HCT116 (cell line): Measurements from ENCODE around the gene CCDC191. TPM values are rescaled to one million over a fixed set of nuclear protein-coding genes. Genes with fewer than 3 reads are reported as not detected.

Source experiments
- ATAC-seq: fragments of 200-7000 bp; cut with Tn5 transposase; 2 replicates; pipeline ENCODE4 v1.9.1; 2020; ENCODE audit warnings: mild to moderate bottlenecking, moderate library complexity
- BruUV-seq: library from RNA; stranded (reverse); fragments of 400-500 nt; replicated peaks from 2 replicates; lab custom pipeline; 2021; lab: Mats Ljungman, UMichigan
- CTCF ChIA-PET: fragments of 300-600 bp; sonication (Branson Sonifier 250); formaldehyde crosslinking; loops from one replicate; lab custom pipeline; 2021; ENCODE audit warnings: antibody characterized with exemption; lab: Charles Lee
- POLR2A ChIA-PET: fragments of 300-600, 350-600 bp; sonication (Branson Sonifier 250); formaldehyde crosslinking; loops from one replicate; lab custom pipeline; 2021; ENCODE audit warnings: antibody characterized with exemption; lab: Charles Lee
- RAD21 ChIA-PET, 2 experiments: fragments of 300-600 bp; sonication (Branson Sonifier 250); formaldehyde crosslinking; loops; one replicate each; lab custom pipeline; 2023; ENCODE audit warnings: low total read pairs in 2 of 2; ENCODE audit not compliant: uncharacterized antibody in 2 of 2, unreplicated experiment in 2 of 2, low non-redundant PET in 1 of 2; lab: Charles Lee
- DNase-seq: peaks from one replicate; pipeline ENCODE4 v3.0.0-alpha.2; 2010; ENCODE audit warnings: low read depth, low spot score
- H2AFZ ChIP-seq: fragments of 200-600 bp; shearing (Covaris generic), sonication (generic); 2 replicates; pipeline ENCODE4 v1.6.1; 2017; ENCODE audit warnings: low read depth, mixed run types, mixed read lengths, antibody characterized with exemption, low read length; ENCODE audit not compliant: poor library complexity, severe bottlenecking
- H3K27ac ChIP-seq: 2 replicates; pipeline ENCODE4 v1.5.1; 2012; ENCODE audit warnings: low read depth, low read length
- H3K27me3 ChIP-seq: fragments of 200-600 bp; sonication (generic); 2 replicates; pipeline ENCODE4 v1.6.1; 2016; ENCODE audit warnings: mixed run types, low read length, mixed read lengths; ENCODE audit not compliant: insufficient read depth
- H3K36me3 ChIP-seq, 2 experiments: fragments of 200-500 bp in 1 of 2; fragments of 200-600 bp in 1 of 2; sonication (Bioruptor generic) in 1 of 2; sonication (generic) in 1 of 2; 2 replicates each; pipeline versions ENCODE4 v1.5.1 to v1.6.1; 2014 to 2016; ENCODE audit warnings: low read length in 2 of 2, inconsistent platforms in 1 of 2, mixed read lengths in 1 of 2, mixed run types in 1 of 2; ENCODE audit not compliant: insufficient read depth in 2 of 2, control insufficient read depth in 1 of 2
- H3K4me1 ChIP-seq, 2 experiments: fragments of 200-600 bp in 1 of 2; sonication (generic) in 1 of 2; 2 replicates each; pipeline versions ENCODE4 v1.5.1 to v1.6.1; 2012 to 2017; ENCODE audit warnings: low read length in 2 of 2, inconsistent platforms in 1 of 2, mild to moderate bottlenecking in 1 of 2, mixed read lengths in 1 of 2, mixed run types in 1 of 2, moderate library complexity in 1 of 2; ENCODE audit not compliant: insufficient read depth in 2 of 2, control insufficient read depth in 1 of 2
- H3K4me2 ChIP-seq: fragments of 200-600 bp; sonication (generic); 2 replicates; pipeline ENCODE4 v1.6.1; 2017; ENCODE audit warnings: mixed run types, low read length, mixed read lengths
- H3K4me3 ChIP-seq, 2 experiments: fragments of 200-600 bp in 1 of 2; sonication (generic) in 1 of 2; replicated peaks in 1 of 2; 2 replicates each; pipeline ENCODE4 v1.5.1; 2011 to 2016; ENCODE audit warnings: low read length in 2 of 2, control low read depth in 1 of 2, low read depth in 1 of 2, mild to moderate bottlenecking in 1 of 2, mixed read lengths in 1 of 2, mixed run types in 1 of 2
- H3K79me2 ChIP-seq: fragments of 200-600 bp; sonication (generic); 2 replicates; pipeline ENCODE4 v1.6.1; 2017; ENCODE audit warnings: mild to moderate bottlenecking, mixed run types, low read length, moderate library complexity, mixed read lengths; ENCODE audit not compliant: insufficient read depth
- H3K9ac ChIP-seq: fragments of 200-600 bp; sonication (generic); 2 replicates; pipeline ENCODE4 v1.6.1; 2016; ENCODE audit warnings: low read length, mixed read lengths
- H3K9me2 ChIP-seq: fragments of 200-600 bp; sonication (generic), shearing (Covaris generic); 2 replicates; pipeline ENCODE4 v1.6.1; 2017; ENCODE audit warnings: mixed run types, mild to moderate bottlenecking, moderate library complexity; ENCODE audit not compliant: insufficient read depth
- H3K9me3 ChIP-seq, 2 experiments: fragments of 200-500 bp in 1 of 2; fragments of 200-600 bp in 1 of 2; sonication (Bioruptor generic) in 1 of 2; sonication (generic) in 1 of 2; 2 replicates each; pipeline ENCODE4 v1.6.1; 2014 to 2017; ENCODE audit warnings: low read length in 2 of 2, mixed read lengths in 2 of 2, inconsistent platforms in 1 of 2, low read depth in 1 of 2, mild to moderate bottlenecking in 1 of 2, mixed run types in 1 of 2, moderate library complexity in 1 of 2; ENCODE audit not compliant: control insufficient read depth in 1 of 2, insufficient read depth in 1 of 2
- H4K20me1 ChIP-seq: fragments of 200-600 bp; sonication (generic), shearing (Covaris generic); 2 replicates; pipeline ENCODE4 v1.6.1; 2017; ENCODE audit warnings: mixed run types, mild to moderate bottlenecking, moderate library complexity; ENCODE audit not compliant: insufficient read depth
- ELF1 ChIP-seq: IDR thresholded peaks from 2 replicates; pipeline ENCODE4 v1.6.1; 2012; ENCODE audit warnings: low read depth, borderline replicate concordance
- RAD21 ChIP-seq: IDR thresholded peaks from 2 replicates; pipeline ENCODE4 v1.6.1; 2012; ENCODE audit warnings: low read depth, mild to moderate bottlenecking
- intact Hi-C: fragments of 100-400 bp; cut with micrococcal nuclease; formaldehyde crosslinking; loops from 2 replicates; pipeline ENCODE4 v1.10.0; 2022
- total RNA-seq: library from RNA; stranded (reverse); gene quantifications from one replicate; pipeline ENCODE4 v1.2.1, GENCODE V29; 2021; ENCODE audit not compliant: unreplicated experiment
- TF ChIP-seq, protein P1 (sequence below): IDR thresholded peaks from 2 replicates; pipeline ENCODE4 v1.6.1; 2012; ENCODE audit warnings: low read depth
- TF ChIP-seq, protein P2 (sequence below): IDR thresholded peaks from 2 replicates; pipeline ENCODE4 v1.6.1; 2012

The CCDC191 gene
- total RNA-seq, 1 experiment from 2014 or later = 4.1 TPM

DNA sequence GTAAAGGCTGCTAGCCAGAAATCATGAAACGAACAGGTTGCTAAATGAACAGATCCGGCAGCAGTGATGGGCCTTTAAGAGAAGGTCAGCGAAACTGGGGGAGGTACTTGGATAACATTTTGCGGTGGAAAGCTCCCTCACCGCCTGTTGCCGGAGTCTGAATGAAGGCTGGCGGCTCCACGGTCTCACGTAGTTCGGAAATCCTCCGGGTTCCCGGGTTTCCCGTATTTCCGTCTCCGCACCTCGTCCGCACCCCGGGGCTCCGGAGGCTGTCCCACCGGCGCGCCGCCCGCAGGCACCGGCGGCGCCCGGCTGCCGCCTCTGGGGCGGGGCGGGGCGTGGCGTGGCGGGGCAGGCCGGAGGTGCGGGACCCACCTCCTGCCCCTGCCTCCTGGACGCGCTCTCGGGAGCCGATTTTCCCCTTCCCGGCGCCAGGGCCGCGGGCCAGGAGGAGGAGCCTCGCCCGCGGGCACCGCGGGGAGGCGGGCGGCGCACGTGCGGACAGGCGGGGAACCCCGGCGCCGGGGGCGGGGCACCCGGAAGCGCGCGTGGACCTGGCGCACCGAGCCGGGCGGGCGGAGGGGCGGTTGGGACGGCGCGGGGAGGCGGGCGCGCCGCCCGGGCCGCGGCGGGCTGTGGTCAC, 108.8 kb downstream of the CCDC191 start, which contains the start of gene ZDHHC23 (continued):
- TF ChIP-seq, protein P1, sequence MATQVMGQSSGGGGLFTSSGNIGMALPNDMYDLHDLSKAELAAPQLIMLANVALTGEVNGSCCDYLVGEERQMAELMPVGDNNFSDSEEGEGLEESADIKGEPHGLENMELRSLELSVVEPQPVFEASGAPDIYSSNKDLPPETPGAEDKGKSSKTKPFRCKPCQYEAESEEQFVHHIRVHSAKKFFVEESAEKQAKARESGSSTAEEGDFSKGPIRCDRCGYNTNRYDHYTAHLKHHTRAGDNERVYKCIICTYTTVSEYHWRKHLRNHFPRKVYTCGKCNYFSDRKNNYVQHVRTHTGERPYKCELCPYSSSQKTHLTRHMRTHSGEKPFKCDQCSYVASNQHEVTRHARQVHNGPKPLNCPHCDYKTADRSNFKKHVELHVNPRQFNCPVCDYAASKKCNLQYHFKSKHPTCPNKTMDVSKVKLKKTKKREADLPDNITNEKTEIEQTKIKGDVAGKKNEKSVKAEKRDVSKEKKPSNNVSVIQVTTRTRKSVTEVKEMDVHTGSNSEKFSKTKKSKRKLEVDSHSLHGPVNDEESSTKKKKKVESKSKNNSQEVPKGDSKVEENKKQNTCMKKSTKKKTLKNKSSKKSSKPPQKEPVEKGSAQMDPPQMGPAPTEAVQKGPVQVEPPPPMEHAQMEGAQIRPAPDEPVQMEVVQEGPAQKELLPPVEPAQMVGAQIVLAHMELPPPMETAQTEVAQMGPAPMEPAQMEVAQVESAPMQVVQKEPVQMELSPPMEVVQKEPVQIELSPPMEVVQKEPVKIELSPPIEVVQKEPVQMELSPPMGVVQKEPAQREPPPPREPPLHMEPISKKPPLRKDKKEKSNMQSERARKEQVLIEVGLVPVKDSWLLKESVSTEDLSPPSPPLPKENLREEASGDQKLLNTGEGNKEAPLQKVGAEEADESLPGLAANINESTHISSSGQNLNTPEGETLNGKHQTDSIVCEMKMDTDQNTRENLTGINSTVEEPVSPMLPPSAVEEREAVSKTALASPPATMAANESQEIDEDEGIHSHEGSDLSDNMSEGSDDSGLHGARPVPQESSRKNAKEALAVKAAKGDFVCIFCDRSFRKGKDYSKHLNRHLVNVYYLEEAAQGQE = no peak
- 0 out of 2 replicates have a peak, but pooled peaks have one; percentile 20 for TF ChIP-seq ELF1

- H3K9ac ChIP-seq = peak overlapping the region; percentile 61
These were observed 109.5 kb downstream of the CCDC191 start for GRCh38 chr3:113946831-113947230.

More at GRCh38 chr3:113946831-113947230, 109.5 kb downstream of the CCDC191 start:
- H3K4me2 ChIP-seq = peak overlapping the region; percentile 91
- CTCF ChIA-PET = no interaction called here
- H3K9me2 ChIP-seq = no peaks in the 10 kb centered on the region
- no peaks in the 10 kb centered on the region for H3K27me3 ChIP-seq
- TF ChIP-seq, protein P2, sequence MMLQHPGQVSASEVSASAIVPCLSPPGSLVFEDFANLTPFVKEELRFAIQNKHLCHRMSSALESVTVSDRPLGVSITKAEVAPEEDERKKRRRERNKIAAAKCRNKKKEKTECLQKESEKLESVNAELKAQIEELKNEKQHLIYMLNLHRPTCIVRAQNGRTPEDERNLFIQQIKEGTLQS = no peak
- no peak for TF ChIP-seq RAD21
- H3K4me1 ChIP-seq = peaks cover 6 to 19% of the 10 kb centered on the region in 2 experiments; a peak in 3 of 4 replicates
- DNase-seq = no peak
- H3K4me3 ChIP-seq = peak overlapping the region; percentile 58 to 69
- no peaks in the 10 kb centered on the region for H4K20me1 ChIP-seq
- no peak for ATAC-seq
- RAD21 ChIA-PET = no interaction called here
- no TSS peak for BruUV-seq
- no peaks in the 10 kb centered on the region for H3K9me3 ChIP-seq
- peak overlapping the region; percentile 81 for H2AFZ ChIP-seq
- POLR2A ChIA-PET = no interaction called here
- H3K79me2 ChIP-seq = no peaks in the 10 kb centered on the region
- peak overlapping the region; percentile 69; the same call in 1 of the 2 replicates for H3K27ac ChIP-seq
- H3K36me3 ChIP-seq = no peaks in the 10 kb centered on the region
- intact Hi-C loops = no loop called here
